HG03439 (cell line): ENCODE results near the gene GAA.
"Not testable (repeated sequence)": the region's sequence is repeated elsewhere in the genome, so short reads cannot be mapped to it uniquely, and the experiment has no call there.

Source experiments
- ATAC-seq: cut with Tn5 transposase; IDR thresholded peaks from one replicate; pipeline ENCODE4 v1.9.1; 2021; ENCODE audit warnings: mild to moderate bottlenecking, moderate library complexity; ENCODE audit not compliant: unreplicated experiment

GAA gene

DNA sequence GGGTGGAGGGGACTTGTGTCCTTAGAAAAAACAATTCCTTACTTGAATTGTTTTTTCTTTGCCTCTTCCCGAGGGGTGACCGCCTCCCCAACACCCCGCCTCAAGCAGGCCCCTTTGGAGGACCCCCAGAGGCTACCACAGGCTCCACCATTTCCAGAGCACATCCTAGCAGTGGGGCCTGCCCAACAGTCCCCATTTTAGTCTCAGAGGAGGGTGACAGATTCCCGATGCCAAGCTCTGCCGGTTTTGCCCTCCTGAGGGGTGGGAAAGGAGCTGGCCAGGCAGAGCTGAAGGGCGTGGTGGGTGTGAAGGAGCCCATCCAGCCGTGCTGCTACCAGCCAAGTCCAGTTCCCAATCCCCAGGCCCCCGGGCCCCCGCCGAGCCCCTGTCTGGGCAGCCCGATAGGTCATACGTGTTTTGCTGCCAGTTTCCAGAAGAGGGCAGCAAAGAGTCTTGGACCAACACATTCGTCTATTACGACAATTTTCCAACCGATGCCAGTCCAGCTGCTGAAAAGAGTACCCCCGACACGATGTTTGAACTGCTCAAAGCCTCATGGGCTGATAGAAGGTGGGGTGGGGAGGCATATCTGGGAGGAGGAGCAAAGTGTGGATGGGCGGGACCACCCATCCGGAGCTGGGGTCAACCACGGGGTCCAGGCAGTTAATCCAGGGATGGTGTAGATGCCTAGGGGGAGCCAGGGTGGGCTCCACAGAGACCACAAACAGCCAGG lies 18.8 kb upstream of the GAA start:
- ATAC-seq: no peak

DNA sequence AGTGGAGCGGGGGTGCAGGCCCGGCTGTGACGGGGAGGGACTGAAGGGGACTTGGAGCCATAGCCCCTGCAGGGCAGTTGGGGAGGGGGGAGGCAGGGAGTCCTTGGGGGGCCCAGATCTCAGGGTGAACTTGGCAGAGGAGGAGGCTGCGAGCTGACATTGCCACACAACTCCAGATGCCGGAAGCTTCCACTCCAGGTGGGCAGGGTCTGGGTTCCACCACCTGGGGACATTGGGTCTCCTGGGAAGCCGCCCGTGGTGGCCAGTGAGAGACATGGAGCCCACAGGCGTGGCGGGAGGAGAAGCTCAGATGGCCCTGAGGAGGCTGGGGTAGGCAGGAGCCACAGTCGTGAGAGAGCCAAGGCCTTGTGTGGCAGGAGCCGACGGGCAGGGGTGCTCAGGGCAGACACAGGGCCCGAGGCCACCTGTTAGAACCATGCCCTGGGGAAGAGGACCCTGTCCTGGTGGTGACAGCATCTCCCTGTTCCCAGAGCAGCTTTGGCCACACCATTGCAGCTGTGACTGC lies 18.2 kb upstream of the GAA start:
- ATAC-seq: no peak

DNA sequence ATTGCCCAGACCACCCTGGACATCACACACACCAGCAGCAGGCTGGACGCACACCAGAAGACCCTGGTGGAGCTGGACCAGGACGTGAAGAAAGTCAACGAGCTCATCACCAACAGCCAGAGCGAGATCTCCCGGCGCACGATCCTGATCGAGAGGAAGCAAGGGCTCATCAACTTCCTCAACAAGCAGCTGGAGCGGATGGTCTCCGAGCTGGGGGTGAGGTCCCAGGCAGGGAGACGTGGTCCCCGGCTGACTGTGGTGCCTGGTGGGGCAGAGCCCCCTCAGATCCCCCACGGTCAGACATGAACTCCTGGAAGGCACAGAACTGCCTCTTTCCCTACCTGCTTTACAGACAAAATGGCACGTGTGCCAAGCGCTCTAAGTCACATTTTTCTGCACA lies 16.6 kb upstream of the GAA start:
- no peak for ATAC-seq

DNA sequence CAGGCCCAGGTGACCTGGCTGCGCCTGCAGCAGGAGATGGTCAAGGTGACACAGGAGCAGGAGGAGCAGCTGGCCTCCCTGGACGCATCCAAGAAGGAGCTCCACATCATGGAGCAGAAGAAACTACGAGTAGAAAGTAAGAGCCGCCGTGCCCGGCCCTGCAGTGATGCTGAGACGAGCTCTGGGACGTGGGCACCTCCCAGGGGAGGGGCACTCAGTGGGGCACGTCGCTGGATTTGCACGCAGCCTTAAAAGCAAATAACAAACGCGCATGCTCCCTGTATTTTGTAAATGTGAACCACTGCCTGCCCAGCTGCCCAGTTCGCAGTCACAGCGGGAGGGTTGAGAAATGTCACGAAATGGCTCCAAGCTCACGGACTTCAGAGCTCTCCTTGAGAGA lies 15.3 kb upstream of the GAA start:
- no peak for ATAC-seq

DNA sequence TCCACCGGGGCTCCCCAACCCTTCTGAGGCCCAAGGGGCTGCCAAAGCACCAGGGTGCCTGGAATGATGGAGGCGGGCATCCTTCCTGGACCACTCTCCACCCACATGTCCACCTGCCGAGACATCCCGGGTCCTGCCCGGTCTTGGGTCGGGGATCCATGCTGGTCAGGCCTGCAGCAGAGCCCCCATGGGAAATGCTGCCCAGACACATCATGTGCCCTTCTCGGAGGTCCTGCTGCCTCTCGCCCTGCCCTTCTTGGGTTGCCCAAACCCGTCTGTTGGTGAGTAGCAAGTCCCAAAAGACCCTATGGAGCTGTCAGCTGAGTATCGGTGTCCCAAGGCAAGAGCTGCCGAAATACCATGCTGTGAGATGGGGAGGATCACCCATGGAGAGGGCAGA lies 14.8 kb upstream of the GAA start:
- no peak for ATAC-seq

DNA sequence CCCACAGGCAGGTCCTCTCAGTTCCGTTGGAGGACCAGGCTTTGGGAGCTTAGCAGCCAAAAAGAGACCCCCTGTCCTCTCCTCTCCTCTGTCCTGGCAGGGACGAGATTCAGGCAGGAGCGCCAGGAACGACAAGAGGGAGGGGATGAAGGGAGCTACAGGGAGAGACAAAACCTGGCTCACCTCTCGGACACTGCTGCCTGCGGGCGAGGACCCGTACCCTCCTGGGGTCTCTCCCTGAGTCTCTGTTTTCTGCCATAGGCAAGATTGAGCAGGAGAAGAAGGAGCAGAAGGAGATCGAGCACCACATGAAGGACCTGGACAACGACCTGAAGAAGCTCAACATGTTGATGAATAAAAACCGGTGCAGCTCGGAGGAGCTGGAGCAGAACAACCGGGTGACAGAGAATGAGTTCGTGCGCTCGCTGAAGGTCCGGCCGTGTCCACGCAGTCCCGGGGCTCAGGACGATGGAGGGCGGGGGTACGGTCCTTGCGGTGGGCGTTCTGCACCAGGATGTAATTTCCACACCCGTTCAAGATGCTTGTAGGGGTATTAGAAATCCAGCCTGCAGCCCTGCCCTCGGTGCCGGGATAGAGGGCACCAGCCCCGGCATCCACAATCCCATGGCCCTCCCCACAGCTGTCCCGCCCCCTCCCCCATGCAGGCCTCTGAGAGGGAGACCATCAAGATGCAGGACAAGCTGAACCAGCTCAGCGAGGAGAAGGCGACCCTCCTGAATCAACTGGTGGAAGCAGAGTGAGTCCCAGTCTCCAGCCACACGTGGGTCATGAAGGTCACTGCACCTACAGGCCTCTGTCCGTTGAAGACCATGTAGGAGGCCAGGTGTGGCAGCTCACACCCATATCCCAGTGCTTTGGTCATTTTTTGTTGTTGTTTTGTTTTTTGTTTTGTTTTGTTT lies 13.8 kb upstream of the GAA start:
- ATAC-seq: no peak

DNA sequence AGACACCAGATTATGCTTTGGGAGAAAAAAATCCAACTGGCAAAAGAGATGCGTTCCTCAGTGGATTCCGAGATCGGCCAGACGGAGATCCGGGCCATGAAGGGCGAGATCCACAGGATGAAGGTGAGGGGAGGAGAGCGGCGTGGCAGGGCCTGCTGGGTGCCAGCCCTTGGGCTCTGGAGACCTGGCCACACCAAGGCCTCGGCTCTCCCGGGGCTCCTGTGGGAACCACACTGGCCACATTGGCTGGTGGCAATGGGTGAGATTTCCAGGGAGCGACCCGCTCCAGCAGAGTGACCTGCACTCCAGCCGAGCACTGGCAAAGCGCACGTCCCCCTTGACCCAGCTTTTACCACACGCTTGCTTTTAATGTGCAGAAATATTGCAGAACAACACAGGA lies 11.6 kb upstream of the GAA start:
- no peak for ATAC-seq

DNA sequence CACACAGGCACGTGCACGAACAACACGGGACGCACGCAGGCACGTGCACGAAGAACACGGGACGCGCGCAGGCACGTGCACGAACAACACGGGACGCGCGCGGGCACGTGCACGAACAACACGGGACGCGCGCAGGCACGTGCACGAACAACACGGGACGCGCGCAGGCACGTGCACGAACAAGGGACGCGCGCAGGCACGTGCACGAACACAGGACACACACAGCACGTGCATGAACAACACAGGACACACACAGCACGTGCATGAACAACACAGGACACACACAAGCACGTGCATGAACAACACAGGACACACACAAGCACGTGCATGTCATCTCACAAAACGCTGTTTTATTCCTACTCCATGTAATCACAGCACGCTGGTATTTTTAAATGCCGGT lies 11.2 kb upstream of the GAA start:
- ATAC-seq: not testable (repeated sequence)

DNA sequence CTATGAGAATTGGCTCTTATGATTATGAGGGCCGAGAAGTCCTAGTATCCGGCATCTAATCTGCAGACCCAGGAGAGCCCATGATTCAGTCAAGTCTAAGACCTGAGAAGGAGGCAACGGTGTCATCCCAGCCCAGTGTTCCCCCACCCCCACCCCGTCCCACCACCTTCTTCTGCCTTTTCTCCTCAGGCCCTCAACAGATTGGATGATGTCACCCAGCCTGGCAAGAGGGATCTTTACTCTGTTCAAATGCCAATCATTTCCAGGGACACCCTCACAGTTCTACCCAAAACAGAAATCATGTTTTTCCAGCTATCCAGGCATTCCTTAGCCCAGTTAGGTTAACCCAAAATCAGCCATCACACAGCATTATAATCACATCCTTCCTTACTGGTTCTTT lies 10.0 kb upstream of the GAA start:
- ATAC-seq: no peak

DNA sequence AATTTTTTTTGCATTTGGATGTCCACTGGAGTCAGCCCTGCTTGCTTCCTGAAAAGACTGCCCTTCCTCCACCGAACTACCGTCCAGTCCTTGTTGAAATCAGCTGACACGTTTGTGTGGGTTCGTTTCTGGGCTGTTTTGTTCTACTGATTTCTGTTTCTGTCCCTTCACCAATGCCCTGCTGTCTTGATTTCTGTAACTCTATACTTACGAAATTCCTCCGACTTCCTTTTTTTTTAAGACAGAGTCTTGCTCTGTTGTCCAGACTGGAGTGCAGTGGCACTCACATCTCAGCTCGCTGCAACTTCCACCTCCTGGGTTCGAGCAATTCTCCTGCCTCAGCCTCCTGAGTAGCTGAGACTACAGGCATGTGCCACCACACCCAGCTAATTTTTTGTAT lies 8.4 kb upstream of the GAA start:
- ATAC-seq: no peak

DNA sequence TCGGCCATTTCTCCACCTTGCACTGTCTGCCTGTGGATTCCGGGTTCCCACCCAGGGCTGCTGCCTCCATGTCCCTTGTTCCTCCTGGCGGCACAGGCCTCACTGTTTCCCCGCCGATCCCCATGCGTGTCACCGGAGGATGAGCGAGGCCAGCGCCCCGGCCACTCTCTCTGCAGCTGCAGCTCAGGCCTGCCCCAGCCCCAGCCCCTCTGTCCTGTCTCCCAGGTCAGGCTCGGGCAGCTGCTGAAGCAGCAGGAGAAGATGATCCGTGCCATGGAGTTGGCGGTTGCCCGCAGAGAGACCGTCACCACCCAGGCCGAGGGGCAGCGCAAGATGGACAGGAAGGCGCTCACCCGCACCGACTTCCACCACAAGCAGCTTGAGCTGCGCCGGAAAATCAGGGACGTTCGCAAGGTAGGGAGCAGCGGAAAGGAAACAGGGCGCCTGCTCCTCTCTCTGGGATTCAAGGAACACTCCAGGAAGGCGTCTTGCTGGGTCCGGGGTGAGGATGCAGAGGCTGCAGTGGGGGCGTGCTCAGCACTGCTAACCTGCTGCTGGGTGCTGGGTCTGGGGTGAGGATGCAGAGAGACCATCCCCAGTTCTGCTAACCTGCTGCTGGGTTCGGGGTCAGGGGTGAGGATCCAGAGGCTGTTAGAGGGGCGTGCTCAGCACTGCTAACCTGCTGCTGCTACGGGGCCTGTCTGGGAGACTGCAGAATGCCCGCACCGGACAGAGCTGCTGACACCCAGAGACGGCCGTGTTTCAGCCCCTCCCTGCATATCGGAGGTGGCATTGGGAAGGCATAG lies 6.1 kb upstream of the GAA start:
- ATAC-seq: no peak

DNA sequence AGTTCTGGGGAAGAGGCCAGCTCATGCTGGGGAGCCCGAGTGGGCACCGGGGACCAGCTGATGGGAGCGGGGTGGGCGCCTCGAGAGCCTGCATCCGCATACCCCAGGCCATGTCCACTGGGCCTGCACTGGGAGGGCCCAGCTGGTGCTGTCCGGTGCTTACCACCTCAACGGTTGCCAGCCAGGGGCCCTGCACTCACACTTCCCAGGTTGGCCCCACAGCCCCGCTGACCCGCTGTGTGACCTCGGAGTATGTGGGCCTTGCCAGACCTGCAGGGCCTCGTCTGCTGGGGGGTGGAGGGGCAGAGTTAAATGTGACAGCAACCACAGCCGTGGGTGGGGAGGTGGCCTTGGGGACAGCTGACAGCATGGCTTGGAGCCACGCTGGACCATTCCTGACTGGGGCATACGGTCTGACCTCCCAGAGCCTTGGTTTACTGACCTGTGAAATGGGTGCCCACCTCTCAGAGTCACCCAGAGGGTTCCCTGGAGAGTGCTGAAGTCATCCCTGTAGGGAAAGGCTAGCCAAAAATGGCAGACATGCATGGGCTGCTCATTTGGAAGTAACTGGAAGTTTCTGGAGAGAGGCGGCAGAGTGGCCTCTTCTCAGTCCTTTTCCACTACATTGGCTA lies 5.4 kb upstream of the GAA start:
- ATAC-seq: no peak

DNA sequence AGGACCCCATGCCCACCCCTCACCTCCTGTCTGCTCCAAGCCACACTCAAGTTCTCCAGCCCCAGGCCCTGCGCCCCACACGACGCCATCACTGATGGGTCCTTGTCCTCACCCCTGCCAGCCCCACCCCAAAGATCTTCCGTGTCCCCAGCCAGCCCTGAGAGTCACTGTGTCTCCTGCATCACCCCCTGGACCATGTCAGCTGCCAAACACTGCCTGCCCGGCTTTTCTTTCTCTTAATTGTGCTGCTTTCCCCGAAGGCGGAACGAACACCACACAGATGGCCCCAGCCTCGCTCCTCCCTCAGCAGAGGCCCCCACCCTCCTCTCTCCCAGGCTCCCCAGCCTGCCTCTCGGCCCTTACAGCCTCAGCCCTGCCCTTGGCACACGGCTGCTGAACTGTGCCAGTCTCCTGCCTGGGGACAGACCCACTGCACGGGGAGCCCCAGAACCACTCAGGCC lies 4.8 kb upstream of the GAA start:
- ATAC-seq: no peak

DNA sequence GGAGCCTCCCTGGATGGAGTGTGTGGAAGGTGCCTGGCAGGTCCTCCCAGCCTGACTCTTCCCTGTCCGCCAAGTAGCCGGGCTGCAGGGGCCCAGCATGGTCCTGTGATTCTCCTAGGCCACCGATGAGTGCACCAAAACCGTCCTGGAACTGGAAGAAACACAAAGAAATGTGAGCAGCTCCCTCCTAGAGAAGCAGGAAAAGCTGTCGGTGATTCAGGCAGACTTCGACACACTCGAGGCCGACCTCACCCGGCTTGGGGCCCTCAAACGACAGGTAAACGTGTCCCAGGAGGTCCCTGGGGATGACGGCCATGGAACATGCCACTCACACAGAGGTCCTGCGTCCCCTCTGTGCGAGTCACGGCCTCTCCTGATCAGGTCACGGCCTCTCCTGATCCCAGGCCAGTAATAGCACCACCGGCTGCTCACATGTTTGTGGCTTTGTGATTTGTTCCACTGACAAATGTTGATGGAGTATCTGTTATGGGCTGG lies 4.2 kb upstream of the GAA start:
- no peak for ATAC-seq

DNA sequence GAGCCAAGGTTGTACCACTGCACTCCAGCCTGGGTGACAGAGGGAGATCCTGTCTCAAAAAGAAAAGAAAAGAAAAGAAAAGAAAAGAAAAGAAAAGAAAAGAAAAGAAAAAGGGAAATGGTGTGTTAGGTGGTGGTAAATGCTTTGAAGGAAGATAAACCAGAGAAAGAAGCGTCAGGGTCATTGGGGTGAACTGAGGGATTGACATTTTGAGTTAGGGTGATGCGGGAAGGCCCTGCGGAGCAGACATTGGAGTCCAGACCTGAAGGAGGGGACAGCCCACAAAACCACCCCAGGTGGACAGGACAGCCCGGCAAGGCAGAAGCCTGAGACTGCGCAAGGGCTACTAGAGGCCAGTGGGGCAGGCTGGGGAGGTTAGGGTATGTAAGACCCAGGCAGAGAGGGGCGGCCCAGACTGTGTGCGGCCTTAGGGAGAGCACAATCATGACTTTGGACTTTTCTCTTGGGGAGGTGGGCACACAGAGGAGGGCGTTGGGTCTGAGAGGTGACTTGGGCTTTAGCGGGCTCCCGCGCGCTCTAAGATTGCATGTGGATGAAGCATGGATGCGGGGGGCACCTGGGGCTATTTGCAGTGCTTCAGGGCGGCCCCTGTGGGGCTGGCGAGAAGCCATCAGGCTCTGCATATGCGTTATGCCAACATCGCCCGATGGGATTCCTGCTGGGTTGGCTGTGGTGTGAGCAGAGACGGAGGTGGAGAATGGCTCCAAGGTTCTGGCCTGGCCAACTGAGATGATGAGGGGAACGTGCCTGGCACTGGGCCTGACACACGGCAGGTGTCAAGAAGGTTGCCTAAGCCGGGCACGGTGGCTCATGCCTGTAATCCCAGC lies 3.3 kb upstream of the GAA start:
- ATAC-seq: no peak

DNA sequence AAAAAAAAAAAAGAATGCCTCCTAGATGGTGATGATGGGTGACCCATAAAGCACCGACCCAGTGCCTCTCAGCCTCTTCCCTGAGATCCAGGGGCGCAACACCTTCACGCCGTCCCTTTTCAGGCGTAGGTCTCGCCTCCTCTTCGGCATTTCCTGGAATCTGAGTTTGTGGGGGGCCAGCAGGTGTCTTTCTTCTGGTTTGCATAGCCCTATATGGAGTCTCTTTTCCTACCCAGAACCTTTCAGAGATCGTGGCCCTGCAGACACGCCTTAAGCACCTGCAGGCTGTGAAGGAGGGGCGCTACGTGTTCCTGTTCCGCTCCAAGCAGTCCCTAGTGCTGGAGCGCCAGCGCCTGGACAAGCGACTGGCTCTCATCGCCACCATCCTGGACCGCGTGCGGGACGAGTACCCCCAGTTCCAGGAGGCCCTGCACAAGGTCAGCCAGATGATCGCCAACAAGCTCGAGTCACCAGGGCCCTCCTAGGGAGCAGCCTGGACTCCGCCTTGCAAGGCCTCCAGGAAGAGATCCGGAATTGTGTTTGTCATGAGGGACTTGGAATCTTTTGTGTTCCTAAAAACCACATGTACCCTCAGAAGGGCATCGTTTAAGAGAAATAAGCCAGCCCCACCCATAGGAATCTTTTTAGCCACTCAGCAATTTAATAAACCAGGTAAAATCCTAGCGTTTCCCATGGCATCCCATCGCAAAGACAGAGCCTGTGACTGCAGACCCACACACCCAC lies 1.9 kb upstream of the GAA start:
- ATAC-seq: no peak

DNA sequence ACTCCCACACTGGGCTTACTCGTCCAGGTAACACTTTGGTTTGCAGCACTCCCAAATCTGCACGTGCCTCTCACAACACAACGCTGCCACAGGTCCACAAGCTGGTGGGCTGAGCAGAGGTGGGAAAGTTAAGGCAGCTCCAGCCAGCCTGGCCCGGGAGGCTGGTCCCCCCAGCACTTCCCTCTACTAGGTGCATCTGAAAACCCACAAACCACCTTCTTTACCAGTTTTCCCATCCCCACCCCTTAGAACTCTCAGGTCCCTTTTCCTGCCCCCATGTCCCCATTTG lies 1.4 kb upstream of the GAA start:
- ATAC-seq: no peak

DNA sequence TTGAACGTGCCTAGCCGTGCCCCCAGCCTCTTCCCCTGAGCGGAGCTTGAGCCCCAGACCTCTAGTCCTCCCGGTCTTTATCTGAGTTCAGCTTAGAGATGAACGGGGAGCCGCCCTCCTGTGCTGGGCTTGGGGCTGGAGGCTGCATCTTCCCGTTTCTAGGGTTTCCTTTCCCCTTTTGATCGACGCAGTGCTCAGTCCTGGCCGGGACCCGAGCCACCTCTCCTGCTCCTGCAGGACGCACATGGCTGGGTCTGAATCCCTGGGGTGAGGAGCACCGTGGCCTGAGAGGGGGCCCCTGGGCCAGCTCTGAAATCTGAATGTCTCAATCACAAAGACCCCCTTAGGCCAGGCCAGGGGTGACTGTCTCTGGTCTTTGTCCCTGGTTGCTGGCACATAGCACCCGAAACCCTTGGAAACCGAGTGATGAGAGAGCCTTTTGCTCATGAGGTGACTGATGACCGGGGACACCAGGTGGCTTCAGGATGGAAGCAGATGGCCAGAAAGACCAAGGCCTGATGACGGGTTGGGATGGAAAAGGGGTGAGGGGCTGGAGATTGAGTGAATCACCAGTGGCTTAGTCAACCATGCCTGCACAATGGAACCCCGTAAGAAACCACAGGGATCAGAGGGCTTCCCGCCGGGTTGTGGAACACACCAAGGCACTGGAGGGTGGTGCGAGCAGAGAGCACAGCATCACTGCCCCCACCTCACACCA lies 724 bp downstream of the GAA start:
- peak; percentile 8 for ATAC-seq
